ENCODE data around the gene ARHGAP40. TPM values are rescaled to one million over a fixed set of nuclear protein-coding genes. Genes with fewer than 3 reads are reported as not detected.
A peak's percentile ranks its signal among the peaks of the same experiment; 100 is the strongest.

ARHGAP40 gene
- total RNA-seq, 2 donors from 2014 or later, result not detected

DNA sequence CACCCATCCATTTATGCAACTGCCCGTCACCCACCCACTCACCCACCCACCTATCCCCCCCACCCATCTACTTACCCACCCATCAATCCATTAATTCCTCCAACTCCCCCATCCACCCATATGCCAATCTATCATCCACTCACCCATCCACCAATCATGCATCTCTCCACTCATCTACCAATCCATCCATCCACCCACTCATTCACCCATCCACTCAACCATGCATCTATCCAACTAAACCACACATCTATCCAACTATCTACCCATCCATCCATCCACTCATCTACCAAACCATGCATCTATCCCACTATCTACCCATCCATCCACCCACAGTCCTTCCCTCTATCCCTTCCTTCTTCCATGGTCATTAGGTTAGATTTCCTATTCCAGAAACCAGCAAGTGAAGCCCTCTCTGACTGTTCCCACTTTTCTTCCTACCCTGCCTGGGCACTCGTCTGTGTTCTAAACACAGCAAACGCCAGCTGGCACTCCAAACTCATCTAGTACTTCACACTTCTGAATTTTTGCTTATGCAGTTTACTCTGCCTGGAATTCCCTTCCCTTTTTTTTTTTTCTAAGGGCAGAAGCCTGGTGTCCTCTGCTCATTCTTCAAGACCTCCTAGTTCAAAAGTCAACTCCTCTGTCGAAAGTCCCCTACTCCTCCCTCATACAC is 43.1 kb downstream of the ARHGAP40 start:
- no peak overlapping the region for H3K4me3 Mint-ChIP-seq
- peaks cover 31% of the 10 kb centered on the region for H3K27me3 Mint-ChIP-seq

DNA sequence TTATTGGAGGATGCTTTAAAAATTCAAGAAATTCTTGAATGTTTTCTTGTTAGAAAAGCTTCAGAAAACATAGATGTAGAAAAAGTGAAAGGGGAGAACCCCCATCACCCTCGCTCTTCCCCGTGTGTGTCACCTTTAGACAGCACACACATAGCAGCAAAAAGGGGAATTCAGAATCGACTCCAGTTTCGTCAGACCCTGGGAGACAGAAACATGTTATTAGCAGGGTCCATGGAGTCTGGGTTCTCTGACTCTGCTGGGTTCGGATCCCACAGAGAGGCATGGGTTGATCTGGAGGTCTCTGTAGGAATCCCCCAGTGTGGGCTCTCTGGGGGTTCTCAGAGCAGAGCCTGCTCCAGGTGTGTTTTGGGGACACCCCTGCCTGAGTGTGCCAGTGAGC is 43.7 kb downstream of the ARHGAP40 start:
- no peak overlapping the region for H3K27ac Mint-ChIP-seq
- peaks cover 31% of the 10 kb centered on the region for H3K27me3 Mint-ChIP-seq
- no peaks in the 10 kb centered on the region for H3K4me1 Mint-ChIP-seq
- H3K4me3 Mint-ChIP-seq, result no peak overlapping the region
- H3K36me3 Mint-ChIP-seq (ENCODE audit: low read depth), result no peaks in the 10 kb centered on the region
- H3K9me3 Mint-ChIP-seq, result no peaks in the 10 kb centered on the region
- ATAC-seq (replicated peaks), result no peak

More for the DNA sequence above, 43.1 kb downstream of the ARHGAP40 start:
- no peaks in the 10 kb centered on the region for H3K4me1 Mint-ChIP-seq
- H3K36me3 Mint-ChIP-seq (ENCODE audit: low read depth), result no peaks in the 10 kb centered on the region
- no peak overlapping the region for H3K27ac Mint-ChIP-seq
- no peak for ATAC-seq (replicated peaks)
- H3K9me3 Mint-ChIP-seq, result no peaks in the 10 kb centered on the region

DNA sequence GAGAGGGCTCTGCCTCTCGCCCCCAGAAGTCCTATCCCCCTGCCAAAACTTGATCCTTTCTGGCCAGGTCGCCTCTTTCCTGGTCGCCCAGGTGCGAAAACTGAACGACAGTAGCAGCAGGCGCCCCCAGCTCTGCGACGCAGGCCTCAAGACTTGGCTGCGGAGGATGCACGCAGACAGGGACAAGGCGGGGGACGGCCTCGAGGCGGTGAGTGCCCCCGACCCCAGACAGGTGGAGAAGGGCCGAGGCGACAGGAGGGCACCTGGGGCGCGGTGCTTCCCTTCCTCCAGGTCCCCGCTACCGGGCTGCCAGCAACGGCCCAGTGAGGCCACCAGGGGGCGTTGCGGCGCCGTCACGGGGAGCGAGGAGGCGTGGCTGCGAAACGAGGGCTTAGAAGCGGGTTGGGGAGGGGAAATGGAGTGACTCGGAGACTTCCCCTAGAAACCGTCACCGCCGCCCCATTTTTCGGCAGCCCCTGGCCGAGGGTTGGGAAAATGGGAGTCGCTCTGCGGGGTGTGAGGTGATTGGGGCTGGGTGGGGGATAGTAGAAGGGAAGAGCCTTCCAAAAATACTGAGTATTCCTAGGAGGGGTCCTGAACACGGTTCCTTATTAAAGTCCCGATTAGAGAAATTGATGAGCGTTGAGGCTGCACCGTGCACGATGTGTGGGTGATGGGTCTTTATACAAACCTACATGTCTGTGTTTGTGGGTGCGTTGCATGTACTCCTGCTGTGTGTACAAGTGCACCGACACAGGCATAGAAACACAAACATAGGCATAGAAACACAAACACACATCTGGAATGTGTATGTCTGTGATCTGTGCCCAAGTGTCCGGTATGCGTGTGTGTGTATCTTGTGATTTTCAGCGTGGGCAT is 44.6 kb downstream of the ARHGAP40 start:
- Mint-ChIP-seq H3K27ac (no peak overlapping the region), H3K9me3 (no peaks in the 10 kb centered on the region), H3K27me3 (peaks cover 24% of the 10 kb centered on the region), H3K36me3 (ENCODE audit: low read depth) (no peaks in the 10 kb centered on the region), H3K4me3 (peak overlapping the region; percentile 72), H3K4me1 (no peaks in the 10 kb centered on the region)
- ATAC-seq (replicated peaks), result peak; percentile 95

DNA sequence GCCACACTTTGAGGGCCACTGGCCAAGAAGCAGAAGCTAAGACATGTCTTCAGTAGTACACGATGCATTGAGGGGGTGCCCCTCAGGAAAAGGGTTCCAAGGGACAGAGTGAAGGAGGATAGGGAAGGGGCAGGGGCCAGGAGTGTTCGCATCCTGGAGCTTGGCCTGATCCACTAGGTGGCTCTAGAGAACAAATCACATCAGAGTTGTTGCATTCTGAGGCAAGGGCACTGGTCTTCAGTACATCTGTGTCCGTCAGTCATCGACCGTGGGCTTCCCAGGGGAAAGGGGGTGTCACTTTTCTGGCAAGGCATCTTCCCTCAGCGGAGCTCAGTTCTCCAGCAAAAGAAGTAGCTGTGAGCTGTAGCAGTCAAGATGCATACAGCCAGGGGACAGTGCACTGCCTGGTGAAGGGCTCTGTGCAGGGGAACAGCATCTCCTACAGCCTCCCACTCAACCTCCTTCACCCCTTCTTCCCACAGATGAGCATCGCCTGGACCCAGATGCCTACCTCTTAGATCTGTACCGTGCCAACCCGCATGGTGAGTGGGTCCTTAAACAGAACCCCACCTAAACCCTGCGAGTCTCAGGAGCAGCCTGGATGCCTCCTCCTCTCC is 47.8 kb downstream of the ARHGAP40 start:
- Mint-ChIP-seq H3K4me1 (peaks cover 5% of the 10 kb centered on the region), H3K27ac (no peak overlapping the region), H3K36me3 (ENCODE audit: low read depth) (no peaks in the 10 kb centered on the region), H3K4me3 (no peak overlapping the region), H3K27me3 (peaks cover 27% of the 10 kb centered on the region), H3K9me3 (peaks cover 4% of the 10 kb centered on the region)
- no peak for ATAC-seq (replicated peaks)

DNA sequence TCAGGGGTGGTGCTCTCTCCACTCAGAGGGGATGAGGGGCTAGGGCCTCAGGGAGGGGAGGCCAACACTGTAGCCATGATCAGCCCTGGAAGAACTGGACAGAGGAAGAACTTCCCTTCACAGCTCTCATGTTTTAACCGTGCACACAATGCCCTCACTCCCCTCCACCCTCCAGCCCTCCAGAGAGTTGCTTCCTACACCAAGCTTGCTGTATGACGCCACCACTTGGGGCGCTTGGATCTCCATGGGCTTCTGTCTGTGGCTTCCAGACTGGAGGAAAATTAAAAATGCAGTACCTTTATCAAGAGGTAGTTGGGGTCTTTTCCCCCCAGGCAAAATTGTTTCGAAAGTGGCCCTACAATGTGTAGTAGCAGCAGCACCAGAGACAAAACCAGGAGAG is 48.4 kb downstream of the ARHGAP40 start:
- peaks cover 24% of the 10 kb centered on the region for H3K27me3 Mint-ChIP-seq
- no peaks in the 10 kb centered on the region for H3K36me3 Mint-ChIP-seq (ENCODE audit: low read depth)
- ATAC-seq (replicated peaks), result no peak
- no peak overlapping the region for H3K4me3 Mint-ChIP-seq
- no peak overlapping the region for H3K27ac Mint-ChIP-seq
- H3K9me3 Mint-ChIP-seq, result peaks cover 4% of the 10 kb centered on the region
- H3K4me1 Mint-ChIP-seq, result peaks cover 5% of the 10 kb centered on the region

- H3K36me3 Mint-ChIP-seq (ENCODE audit: low read depth), result no peaks in the 10 kb centered on the region
- H3K4me3 Mint-ChIP-seq, result no peak overlapping the region
- H3K9me3 Mint-ChIP-seq, result peaks cover 4% of the 10 kb centered on the region
- peaks cover 5% of the 10 kb centered on the region for H3K4me1 Mint-ChIP-seq
- no peak overlapping the region for H3K27ac Mint-ChIP-seq
- peaks cover 25% of the 10 kb centered on the region for H3K27me3 Mint-ChIP-seq
- ATAC-seq (replicated peaks), result no peak
These were observed 49.5 kb downstream of the ARHGAP40 start for GRCh38 chr20:38651154-38651553.

DNA sequence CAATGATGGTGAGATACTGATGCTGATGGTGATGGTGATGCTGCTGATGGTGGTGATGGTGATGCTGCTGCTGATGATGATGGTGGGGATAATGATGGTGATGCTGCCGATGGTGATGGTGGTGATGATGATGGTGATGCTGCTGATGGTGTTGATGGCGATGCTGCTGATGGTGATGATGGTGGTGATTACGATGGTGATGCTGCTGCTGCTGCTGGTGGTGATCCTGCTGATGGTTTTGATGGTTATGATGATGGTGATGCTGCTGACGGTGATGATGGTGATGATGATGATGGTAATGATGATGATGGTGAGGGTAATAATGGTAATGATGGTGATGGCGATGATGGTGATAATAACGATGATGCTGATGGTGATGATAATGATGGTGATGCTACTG is 50.0 kb downstream of the ARHGAP40 start:
- Mint-ChIP-seq H3K27ac (no peak overlapping the region), H3K9me3 (peaks cover 4% of the 10 kb centered on the region), H3K4me1 (peaks cover 5% of the 10 kb centered on the region), H3K27me3 (peaks cover 22% of the 10 kb centered on the region), H3K36me3 (ENCODE audit: low read depth) (no peaks in the 10 kb centered on the region), H3K4me3 (no peak overlapping the region)
- no peak for ATAC-seq (replicated peaks)

GRCh38 chr20:38652995-38653394 is 51.4 kb downstream of the ARHGAP40 start:
- peaks cover 5% of the 10 kb centered on the region for H3K4me1 Mint-ChIP-seq
- ATAC-seq (replicated peaks), result no peak
- H3K36me3 Mint-ChIP-seq (ENCODE audit: low read depth), result no peaks in the 10 kb centered on the region
- no peak overlapping the region for H3K4me3 Mint-ChIP-seq
- H3K27ac Mint-ChIP-seq, result no peak overlapping the region
- H3K9me3 Mint-ChIP-seq, result peaks cover 4% of the 10 kb centered on the region
- H3K27me3 Mint-ChIP-seq, result peaks cover 23% of the 10 kb centered on the region

GRCh38 chr20:38657390-38657789 is 55.8 kb downstream of the ARHGAP40 start:
- Mint-ChIP-seq H3K36me3 (ENCODE audit: low read depth) (no peaks in the 10 kb centered on the region), H3K9me3 (peaks cover 4% of the 10 kb centered on the region), H3K27me3 (peaks cover 32% of the 10 kb centered on the region), H3K4me1 (peaks cover 5% of the 10 kb centered on the region), H3K4me3 (no peak overlapping the region), H3K27ac (no peak overlapping the region)
- no peak for ATAC-seq (replicated peaks)

GRCh38 chr20:38658879-38659596 is 57.4 kb downstream of the ARHGAP40 start:
- H3K27ac Mint-ChIP-seq, result no peak overlapping the region
- H3K4me3 Mint-ChIP-seq, result no peak overlapping the region
- no peaks in the 10 kb centered on the region for H3K36me3 Mint-ChIP-seq (ENCODE audit: low read depth)
- H3K4me1 Mint-ChIP-seq, result no peaks in the 10 kb centered on the region
- H3K27me3 Mint-ChIP-seq, result peaks cover 30% of the 10 kb centered on the region
- peak; percentile 70 for ATAC-seq (replicated peaks)
- no peaks in the 10 kb centered on the region for H3K9me3 Mint-ChIP-seq

GRCh38 chr20:38659597-38659880 is 57.9 kb downstream of the ARHGAP40 start:
- Mint-ChIP-seq H3K36me3 (ENCODE audit: low read depth) (no peaks in the 10 kb centered on the region), H3K9me3 (no peaks in the 10 kb centered on the region), H3K4me3 (no peak overlapping the region), H3K27ac (no peak overlapping the region), H3K27me3 (peaks cover 33% of the 10 kb centered on the region), H3K4me1 (no peaks in the 10 kb centered on the region)
- ATAC-seq (replicated peaks), result no peak

- Mint-ChIP-seq H3K27ac (no peak overlapping the region), H3K36me3 (ENCODE audit: low read depth) (no peaks in the 10 kb centered on the region), H3K9me3 (no peaks in the 10 kb centered on the region), H3K4me1 (no peaks in the 10 kb centered on the region), H3K4me3 (no peak overlapping the region), H3K27me3 (peaks cover 31% of the 10 kb centered on the region)
- no peak for ATAC-seq (replicated peaks)
These were observed 58.8 kb downstream of the ARHGAP40 start for GRCh38 chr20:38660429-38660828.

DNA sequence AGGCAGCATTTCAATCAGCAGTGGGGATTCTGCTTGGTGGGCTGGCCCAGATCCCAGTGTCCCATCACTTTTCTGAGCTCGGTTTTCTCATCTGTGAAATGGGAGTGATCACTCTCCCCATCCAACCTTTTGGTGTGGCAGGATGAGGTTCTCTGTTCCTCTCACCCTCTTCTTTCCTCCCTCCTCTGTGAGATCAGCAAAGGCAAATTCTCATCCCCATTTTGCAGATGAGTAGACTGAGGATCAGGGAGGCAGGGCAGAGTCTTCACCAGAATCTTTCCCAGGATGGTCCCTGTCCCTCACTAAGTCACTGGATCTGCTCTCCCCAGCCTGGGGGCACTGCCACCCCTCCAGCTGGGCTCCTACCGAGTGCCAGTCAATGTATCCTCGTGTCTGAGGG is 62.1 kb downstream of the ARHGAP40 start:
- Mint-ChIP-seq H3K4me3 (no peak overlapping the region), H3K27ac (no peak overlapping the region), H3K27me3 (peaks cover 30% of the 10 kb centered on the region), H3K9me3 (no peaks in the 10 kb centered on the region), H3K36me3 (ENCODE audit: low read depth) (no peaks in the 10 kb centered on the region), H3K4me1 (no peaks in the 10 kb centered on the region)
- ATAC-seq (replicated peaks), result no peak

- Mint-ChIP-seq H3K36me3 (ENCODE audit: low read depth) (no peaks in the 10 kb centered on the region), H3K27ac (no peak overlapping the region), H3K4me3 (no peak overlapping the region), H3K27me3 (peaks cover 31% of the 10 kb centered on the region), H3K4me1 (no peaks in the 10 kb centered on the region), H3K9me3 (no peaks in the 10 kb centered on the region)
- no peak for ATAC-seq (replicated peaks)
These were observed 62.7 kb downstream of the ARHGAP40 start for GRCh38 chr20:38664284-38664683.

Data from activated T-helper 17 cell treated with anti-CD3 and anti-CD28 coated beads, Interleukin-2, amount 50 U/mL, for 72 hours (primary cell).